ENCODE measurements around the gene AMN.

The AMN gene

DNA sequence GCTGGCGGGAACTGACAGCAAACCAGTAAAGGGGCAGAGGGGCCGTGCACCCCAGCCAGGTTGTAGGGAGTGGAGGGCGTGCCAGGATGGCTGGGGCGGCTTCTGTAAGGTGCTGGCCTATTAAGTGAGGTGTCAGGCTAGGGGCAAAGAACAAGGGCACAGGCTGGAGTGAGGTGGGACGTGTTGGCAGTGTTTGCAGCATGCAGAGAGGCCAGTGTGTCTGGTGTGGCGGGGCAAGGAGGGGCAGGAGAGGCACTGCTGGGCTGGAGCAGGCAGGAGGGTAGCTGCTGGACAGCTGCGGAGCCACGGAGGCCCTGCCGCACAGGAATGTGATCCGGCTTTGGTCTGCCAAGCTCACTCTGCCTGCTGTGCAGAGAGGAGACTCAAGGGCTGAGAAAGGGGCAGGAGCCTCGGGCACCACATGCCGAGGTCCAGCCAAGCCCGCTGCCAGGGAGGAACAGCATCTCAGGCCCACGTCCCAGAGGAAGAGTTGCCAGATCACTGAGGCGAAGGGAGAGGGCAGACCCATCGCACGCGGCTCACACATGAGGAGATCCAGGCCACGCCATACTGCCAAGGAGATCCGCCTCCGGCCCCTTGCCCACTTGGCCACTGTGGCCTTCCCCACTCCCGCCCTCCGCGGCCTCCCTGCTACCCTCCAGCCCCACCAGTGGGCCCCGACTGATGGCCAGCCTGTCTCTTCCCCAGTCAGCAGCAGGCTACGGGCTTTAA lies 46.8 kb downstream of the AMN start:
- DNase-seq, result no peak

DNA sequence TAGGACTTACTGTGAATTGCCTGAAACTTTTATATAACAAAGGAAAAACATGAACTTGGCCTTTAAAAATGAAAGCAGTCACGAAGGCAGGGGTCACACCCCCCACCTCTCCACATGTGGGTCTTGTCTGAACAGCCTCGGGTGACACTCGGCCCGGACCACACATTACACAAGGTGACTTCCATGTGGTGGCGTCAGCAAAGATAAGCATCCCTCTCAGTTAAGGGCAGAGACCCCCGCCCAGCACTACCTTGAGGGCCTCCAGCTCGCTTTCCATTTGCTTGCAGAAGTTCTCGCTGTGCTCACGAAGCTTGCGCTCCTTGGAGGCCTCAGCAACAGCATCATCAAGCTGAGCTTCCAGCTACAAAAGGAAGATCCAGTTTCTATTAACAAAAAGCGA lies 47.4 kb downstream of the AMN start:
- no peak for DNase-seq

DNA sequence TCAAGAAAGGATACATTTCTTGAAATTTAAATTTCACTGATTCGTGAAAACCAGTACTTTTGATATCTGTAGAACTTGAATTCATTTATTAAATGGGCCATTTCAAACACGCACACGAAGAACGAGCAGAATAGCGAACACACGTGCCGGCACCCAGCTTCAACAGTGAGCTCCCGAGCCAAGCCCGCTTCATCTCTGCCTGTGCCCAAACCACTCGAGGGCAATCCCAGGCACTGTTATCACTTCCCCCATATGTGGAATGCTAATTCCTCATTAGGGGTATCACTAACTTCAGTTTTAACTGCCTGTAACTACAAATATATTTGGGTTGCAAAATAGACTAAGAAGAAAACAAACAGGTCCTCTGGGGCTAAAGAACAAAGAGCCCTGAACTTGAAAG lies 48.0 kb downstream of the AMN start:
- DNase-seq, result no peak

DNA sequence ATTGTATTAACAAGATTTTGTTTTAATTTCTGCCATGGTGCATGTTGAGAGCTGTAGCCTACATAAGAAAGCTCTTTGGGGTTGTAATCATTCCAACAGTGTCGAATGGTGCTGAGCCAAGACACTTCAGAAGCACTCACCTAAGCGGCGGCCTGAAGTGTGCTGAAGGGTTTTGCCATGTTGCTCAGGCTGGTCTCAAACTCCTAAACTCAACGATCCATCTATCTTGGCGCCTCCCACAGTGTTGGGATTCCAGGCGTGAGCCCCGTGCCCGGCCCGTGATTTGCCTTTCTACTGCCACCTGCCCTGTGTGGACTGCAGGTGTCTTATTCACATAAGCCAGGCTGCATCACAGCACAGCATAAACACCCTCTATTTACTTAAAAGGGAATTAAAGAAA lies 48.9 kb downstream of the AMN start:
- DNase-seq, result no peak

DNA sequence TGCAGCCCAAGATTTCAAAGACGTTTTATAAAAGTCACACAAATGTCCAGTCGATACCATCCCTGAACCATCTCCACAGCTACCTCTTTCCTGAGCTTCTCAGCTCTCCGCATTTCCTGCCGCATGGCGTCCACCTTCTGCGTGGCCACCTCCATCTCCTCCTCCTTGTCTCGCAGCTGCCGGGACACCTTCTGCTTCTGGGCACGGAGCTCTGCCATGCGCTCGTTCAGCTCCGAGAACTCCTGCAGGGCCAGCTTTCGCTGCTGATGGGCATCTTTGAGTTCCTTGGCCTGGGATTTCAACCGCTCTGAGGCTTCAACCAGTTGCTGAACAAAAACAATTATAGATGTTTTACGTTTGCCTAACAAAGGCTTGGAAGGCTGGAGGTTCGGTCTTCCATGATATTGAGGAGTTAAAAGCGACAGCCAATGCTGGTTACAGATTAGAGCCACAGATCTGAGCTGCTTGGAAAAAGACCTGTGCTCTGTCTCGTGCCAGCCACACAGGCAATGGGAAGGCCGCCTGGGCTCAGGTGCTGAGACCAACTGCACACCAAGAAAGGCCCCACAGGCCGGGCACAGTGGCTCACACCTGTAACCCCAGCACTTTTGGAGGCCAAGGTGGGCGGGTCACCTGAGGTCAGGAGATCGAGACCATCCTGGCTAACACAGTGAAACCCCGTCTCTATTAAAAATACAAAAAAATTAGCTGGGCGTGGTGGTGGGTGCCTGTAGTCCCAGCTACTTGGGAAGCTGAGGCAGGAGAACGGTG lies 49.6 kb downstream of the AMN start:
- DNase-seq, result no peak

DNA sequence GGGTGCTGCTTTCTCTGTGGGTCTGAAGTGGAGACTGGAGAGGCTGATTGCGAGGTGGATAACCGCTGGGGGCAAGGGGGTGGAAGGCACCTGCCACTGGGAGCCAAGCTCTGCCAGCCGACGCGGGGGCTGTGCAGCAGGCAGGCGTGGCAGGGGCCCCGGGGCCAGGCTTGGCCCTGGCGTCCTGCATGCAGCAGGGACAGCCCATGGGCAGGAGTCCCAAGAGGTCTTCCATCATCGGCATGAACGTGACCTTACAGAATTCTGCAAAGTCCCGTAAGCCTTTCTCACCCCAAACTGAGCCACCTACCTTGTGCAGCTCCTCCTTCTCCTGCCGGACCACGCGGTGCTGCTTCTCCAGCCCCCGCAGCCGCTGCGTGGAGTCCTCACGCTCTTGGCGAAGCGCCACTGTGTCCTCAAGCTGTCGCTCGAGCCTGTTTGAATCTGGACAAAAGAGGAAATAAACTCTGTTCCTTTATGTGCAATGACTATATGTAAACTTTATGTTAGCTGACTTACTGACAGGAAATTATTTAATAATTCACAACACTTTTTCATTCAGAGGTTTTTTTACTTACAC lies 51.3 kb downstream of the AMN start:
- no peak for DNase-seq

DNA sequence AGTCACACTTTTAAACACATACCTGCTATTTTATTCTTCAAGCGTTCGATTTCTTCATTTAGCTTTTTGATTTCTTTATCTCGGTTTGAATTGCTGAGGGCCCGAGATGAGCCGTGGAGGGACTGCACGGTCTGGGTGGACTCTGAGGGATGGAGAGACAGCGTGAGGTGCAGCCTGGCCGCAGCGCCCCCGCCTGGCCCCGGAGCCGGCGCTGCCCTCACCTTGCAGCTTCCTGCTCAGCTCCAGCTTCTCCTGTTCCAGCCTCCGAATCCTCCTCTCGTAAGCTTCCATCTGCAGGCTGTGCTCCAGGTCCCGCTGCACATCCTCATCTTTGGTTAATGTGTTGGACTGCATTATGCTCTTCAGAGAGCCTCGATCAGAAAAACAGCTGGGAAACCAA lies 53.2 kb downstream of the AMN start:
- no peak for DNase-seq

DNA sequence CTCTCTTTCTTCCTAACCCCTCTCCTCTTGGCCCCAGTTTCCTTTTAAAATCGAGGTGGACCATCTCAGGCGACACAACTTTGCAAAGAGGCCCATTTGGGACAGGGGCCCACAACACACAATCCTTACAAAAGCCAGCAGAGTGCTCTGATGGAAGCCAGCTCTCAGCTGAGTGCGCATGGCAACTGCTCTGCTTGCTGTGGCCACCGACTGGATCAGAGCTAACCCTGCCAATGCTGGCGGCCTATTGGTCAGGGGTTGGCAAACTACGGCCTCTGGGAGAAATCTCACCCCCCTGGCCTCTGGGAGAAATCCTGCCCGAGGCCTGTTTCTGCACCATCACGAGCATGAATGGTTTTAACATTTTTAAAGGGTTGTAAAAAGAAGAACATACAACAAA lies 55.0 kb downstream of the AMN start:
- no peak for DNase-seq

DNA sequence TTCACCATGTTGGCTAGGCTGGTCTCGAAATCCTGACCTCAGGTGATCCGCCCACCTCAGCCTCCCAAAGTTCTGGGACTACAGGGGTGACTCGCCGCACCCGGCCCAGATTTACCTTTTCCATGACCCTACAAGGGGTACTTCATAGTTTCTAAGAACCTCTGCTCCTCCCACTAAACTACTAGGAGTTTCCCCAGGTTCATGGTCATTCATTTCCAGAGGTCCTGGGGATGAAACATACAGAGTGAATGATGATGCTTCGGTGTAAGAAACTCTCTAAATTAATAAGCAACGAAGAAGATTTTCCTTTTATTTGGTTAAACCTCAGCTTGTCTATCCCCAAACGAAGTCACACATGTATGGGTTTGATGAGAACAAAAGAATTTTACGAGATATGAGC lies 56.9 kb downstream of the AMN start:
- no peak for DNase-seq

DNA sequence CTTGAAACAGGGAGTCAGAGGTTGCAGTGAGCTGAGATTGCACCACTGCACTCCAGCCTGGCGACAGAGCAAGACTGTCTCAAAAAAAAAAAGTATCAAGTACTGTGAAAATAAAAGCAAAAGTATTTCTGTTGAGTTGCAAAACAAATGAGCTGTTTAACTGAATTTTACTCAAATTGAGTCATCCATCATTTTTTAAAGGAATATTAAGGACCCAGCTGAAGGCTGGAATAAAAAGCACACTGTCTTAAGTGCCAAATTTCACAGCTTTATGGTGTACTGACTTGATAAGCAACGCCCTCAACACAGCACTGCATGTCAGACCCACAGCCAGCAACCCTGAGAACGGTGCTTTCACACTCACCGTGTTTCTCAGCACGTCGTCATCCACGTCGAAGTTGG lies 57.9 kb downstream of the AMN start:
- DNase-seq, result no peak
